ENCODE results near the gene TFCP2L1. TPM values are rescaled to one million over a fixed set of nuclear protein-coding genes. Genes with fewer than 3 reads are reported as not detected.

Gene TFCP2L1
- total and polyA plus RNA-seq, 2 donors (not counting 3 experiments of a cell fraction or from before 2014, with no cell fraction given): not detected

- no peaks in the 10 kb centered on the region for H3K9me1 ChIP-seq (replicated peaks; ENCODE audit: control insufficient read depth, extremely low read depth, insufficient read depth, low read length)
- TF ChIP-seq EZH2 (IDR thresholded peaks at IDR 0.05; ENCODE audit: borderline replicate concordance, low read depth, low read length, severe bottlenecking) (no peak), POLR2A (IDR thresholded peaks at IDR 0.05; ENCODE audit: low read depth, low read length) (no peak), FOS (IDR thresholded peaks at IDR 0.05; ENCODE audit: borderline replicate concordance, insufficient read depth, low read length) (no peak), CTCF (IDR thresholded peaks at IDR 0.05; ENCODE audit: extremely low read depth in 1 of 2, insufficient read depth in 1 of 2, low read depth in 1 of 2, low read length in 2 of 2) (no peak), JUN (IDR thresholded peaks at IDR 0.05; ENCODE audit: borderline replicate concordance, insufficient read depth, insufficient read length, low read depth) (no peak), POLR2AphosphoS5 (IDR thresholded peaks at IDR 0.05; ENCODE audit: insufficient read depth, low read depth, low read length) (no peak), MYC (IDR thresholded peaks at IDR 0.05; ENCODE audit: low read depth, low read length) (no peak), GATA2 (IDR thresholded peaks at IDR 0.05; ENCODE audit: insufficient read depth, insufficient read length, low read depth, low read length) (no peak), MAX (IDR thresholded peaks at IDR 0.05; ENCODE audit: insufficient read depth, insufficient read length) (no peak)
- H3K79me2 ChIP-seq (ENCODE audit: control insufficient read depth, insufficient read depth, low read length): no peaks in the 10 kb centered on the region
- no TSS peak for BruUV-seq (replicated peaks)
- no peaks in the 10 kb centered on the region for H3K9me3 ChIP-seq (replicated peaks; ENCODE audit: control insufficient read depth, insufficient read depth, low read length)
- H3K4me2 ChIP-seq (ENCODE audit: insufficient read depth, low read length): no peak overlapping the region
- POLR2A ChIA-PET: no interaction called here
- dilution Hi-C loops (cut with MboI; ENCODE audit: extremely low pct_ligation_motif_present, low sequenced_read_pairs) (no loop called here), intact Hi-C loops (cut with micrococcal nuclease) (no loop called here)
- H3K27ac ChIP-seq (ENCODE audit: insufficient read depth, low read depth, low read length): no peak overlapping the region
- H4K20me1 ChIP-seq (replicated peaks; ENCODE audit: control insufficient read depth, extremely low read depth, insufficient read depth, low read length): no peaks in the 10 kb centered on the region
- H3K4me3 ChIP-seq (replicated peaks in 1 of 3; ENCODE audit: insufficient read depth in 1 of 3, low read depth in 1 of 3, low read length in 3 of 3): no peak overlapping the region
- H3K36me3 ChIP-seq (ENCODE audit: control insufficient read depth in 2 of 2, extremely low read depth in 1 of 2, insufficient read depth in 2 of 2, low read length in 2 of 2): no peaks in the 10 kb centered on the region
- H3K9ac ChIP-seq (replicated peaks; ENCODE audit: extremely low read depth, insufficient read depth, low read length): no peak overlapping the region
- H3K27me3 ChIP-seq (ENCODE audit: control insufficient read depth in 2 of 2, insufficient read depth in 2 of 2, low read length in 2 of 2): no peaks in the 10 kb centered on the region
- no peak overlapping the region for H2AFZ ChIP-seq (ENCODE audit: low read depth, low read length)
- no peak for FAIRE-seq
- DNase-seq (ENCODE audit: low read depth, low spot score): no peak
- CTCF ChIA-PET: no interaction called here
- no peaks in the 10 kb centered on the region for H3K4me1 ChIP-seq (ENCODE audit: control insufficient read depth, extremely low read depth, insufficient read depth, low read length)
Observed at GRCh38 chr2:121236650-121237180, 48.3 kb downstream of the TFCP2L1 start.

Data from endothelial cell of umbilical vein (primary cell).